GM19468 (cell line): Measurements from ENCODE around the gene YAP1.

Source experiments
- ATAC-seq: cut with Tn5 transposase; IDR thresholded peaks from one replicate; pipeline ENCODE4 v1.9.1; 2021; ENCODE audit warnings: mild to moderate bottlenecking, moderate library complexity, moderate number of reproducible peaks; ENCODE audit not compliant: unreplicated experiment; ENCODE audit errors: extremely low read depth

YAP1 gene

GRCh38 chr11:102109896-102110760 lies at the start of gene YAP1:
Gene YAP1, plus strand, starts transcription at chr11:102110447. Its CDS starts 402 bp downstream, at chr11:102110849.
- peak; percentile 44 for ATAC-seq

GRCh38 chr11:102061276-102061675 lies 49.0 kb upstream of the YAP1 start:
- ATAC-seq = no peak

- no peak for ATAC-seq
These were observed 48.1 kb upstream of the YAP1 start for GRCh38 chr11:102062106-102062505.

GRCh38 chr11:102064316-102064715 lies 45.9 kb upstream of the YAP1 start:
- ATAC-seq = no peak

- ATAC-seq = no peak
These were observed 39.5 kb upstream of the YAP1 start for GRCh38 chr11:102070766-102071165.

- ATAC-seq = no peak
These were observed 38.5 kb upstream of the YAP1 start for GRCh38 chr11:102071497-102072472.

- no peak for ATAC-seq
These were observed 37.0 kb upstream of the YAP1 start for GRCh38 chr11:102073253-102073652.

GRCh38 chr11:102079625-102080024 lies 30.6 kb upstream of the YAP1 start:
- no peak for ATAC-seq

- no peak for ATAC-seq
These were observed 28.9 kb upstream of the YAP1 start for GRCh38 chr11:102081313-102081712.

- ATAC-seq = no peak
These were observed 24.2 kb upstream of the YAP1 start for GRCh38 chr11:102085864-102086551.

GRCh38 chr11:102097186-102097585 lies 13.1 kb upstream of the YAP1 start:
- no peak for ATAC-seq

- ATAC-seq = no peak
These were observed 10.5 kb upstream of the YAP1 start for GRCh38 chr11:102099755-102100154.

- ATAC-seq = no peak
These were observed 1.4 kb upstream of the YAP1 start for GRCh38 chr11:102108734-102109440.

GRCh38 chr11:102110761-102111010 lies 439 bp downstream of the YAP1 start:
- no peak for ATAC-seq

GRCh38 chr11:102111011-102111786 lies 952 bp downstream of the YAP1 start:
- no peak for ATAC-seq

- no peak for ATAC-seq
These were observed 1.7 kb downstream of the YAP1 start for GRCh38 chr11:102111787-102112508.

GRCh38 chr11:102112509-102112821 lies 2.2 kb downstream of the YAP1 start:
- no peak for ATAC-seq

GRCh38 chr11:102114032-102114431 lies 3.8 kb downstream of the YAP1 start:
- no peak for ATAC-seq

GRCh38 chr11:102115557-102115956 lies 5.3 kb downstream of the YAP1 start:
- ATAC-seq = no peak
